Measurements from ENCODE around the gene FZD10. TPM values are rescaled to one million over a fixed set of nuclear protein-coding genes. Genes with fewer than 3 reads are reported as not detected.

FZD10 gene
- total RNA-seq, 3 donors from 2014 or later (not counting 1 experiment from before 2014, with no cell fraction given) = not detected

DNA sequence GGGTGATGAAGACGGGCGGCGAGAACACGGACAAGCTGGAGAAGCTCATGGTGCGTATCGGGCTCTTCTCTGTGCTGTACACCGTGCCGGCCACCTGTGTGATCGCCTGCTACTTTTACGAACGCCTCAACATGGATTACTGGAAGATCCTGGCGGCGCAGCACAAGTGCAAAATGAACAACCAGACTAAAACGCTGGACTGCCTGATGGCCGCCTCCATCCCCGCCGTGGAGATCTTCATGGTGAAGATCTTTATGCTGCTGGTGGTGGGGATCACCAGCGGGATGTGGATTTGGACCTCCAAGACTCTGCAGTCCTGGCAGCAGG lies 1.9 kb downstream of the FZD10 start:
- 15% methylated on average over 18 of the region's 18 CpGs for WGBS (ENCODE audit: insufficient coverage)
- H3K27me3 Mint-ChIP-seq (ENCODE audit: low read depth in 2 of 2) = peaks cover 35 to 52% of the 10 kb centered on the region in 2 donors
- Histone ChIP-seq H3K9me3 (ENCODE audit: control insufficient read depth, insufficient read depth, low read length) (no peaks in the 10 kb centered on the region), H3K27ac (ENCODE audit: low read length) (no peak overlapping the region), H3K4me1 (ENCODE audit: control insufficient read depth, insufficient read depth, low read length) (peaks cover 4% of the 10 kb centered on the region), H3K4me3 (ENCODE audit: low read length) (no peak overlapping the region), H3K36me3 (ENCODE audit: control insufficient read depth, insufficient read depth, low read length) (no peaks in the 10 kb centered on the region), H3K27me3 (ENCODE audit: control insufficient read depth, insufficient read depth, low read length) (peaks cover 17% of the 10 kb centered on the region)
- ATAC-seq = no peak
- H3K4me3 Mint-ChIP-seq = no peak overlapping the region
- no peaks in the 10 kb centered on the region for H3K9me3 Mint-ChIP-seq
- H3K27ac Mint-ChIP-seq = no peak overlapping the region
- intact Hi-C loops (cut with micrococcal nuclease) = no loop called here
- DNase-seq = no peak
- TF ChIP-seq, protein P1, sequence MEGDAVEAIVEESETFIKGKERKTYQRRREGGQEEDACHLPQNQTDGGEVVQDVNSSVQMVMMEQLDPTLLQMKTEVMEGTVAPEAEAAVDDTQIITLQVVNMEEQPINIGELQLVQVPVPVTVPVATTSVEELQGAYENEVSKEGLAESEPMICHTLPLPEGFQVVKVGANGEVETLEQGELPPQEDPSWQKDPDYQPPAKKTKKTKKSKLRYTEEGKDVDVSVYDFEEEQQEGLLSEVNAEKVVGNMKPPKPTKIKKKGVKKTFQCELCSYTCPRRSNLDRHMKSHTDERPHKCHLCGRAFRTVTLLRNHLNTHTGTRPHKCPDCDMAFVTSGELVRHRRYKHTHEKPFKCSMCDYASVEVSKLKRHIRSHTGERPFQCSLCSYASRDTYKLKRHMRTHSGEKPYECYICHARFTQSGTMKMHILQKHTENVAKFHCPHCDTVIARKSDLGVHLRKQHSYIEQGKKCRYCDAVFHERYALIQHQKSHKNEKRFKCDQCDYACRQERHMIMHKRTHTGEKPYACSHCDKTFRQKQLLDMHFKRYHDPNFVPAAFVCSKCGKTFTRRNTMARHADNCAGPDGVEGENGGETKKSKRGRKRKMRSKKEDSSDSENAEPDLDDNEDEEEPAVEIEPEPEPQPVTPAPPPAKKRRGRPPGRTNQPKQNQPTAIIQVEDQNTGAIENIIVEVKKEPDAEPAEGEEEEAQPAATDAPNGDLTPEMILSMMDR (IDR thresholded peaks at IDR 0.05) = no peak
- H3K36me3 Mint-ChIP-seq = no peaks in the 10 kb centered on the region
- H3K4me1 Mint-ChIP-seq = no peaks in the 10 kb centered on the region

DNA sequence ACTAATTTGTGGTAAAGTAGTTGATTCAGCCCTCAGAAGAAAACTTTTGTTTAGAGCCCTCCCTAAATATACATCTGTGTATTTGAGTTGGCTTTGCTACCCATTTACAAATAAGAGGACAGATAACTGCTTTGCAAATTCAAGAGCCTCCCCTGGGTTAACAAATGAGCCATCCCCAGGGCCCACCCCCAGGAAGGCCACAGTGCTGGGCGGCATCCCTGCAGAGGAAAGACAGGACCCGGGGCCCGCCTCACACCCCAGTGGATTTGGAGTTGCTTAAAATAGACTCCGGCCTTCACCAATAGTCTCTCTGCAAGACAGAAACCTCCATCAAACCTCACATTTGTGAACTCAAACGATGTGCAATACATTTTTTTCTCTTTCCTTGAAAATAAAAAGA lies 2.7 kb downstream of the FZD10 start:
- H3K4me3 Mint-ChIP-seq = no peak overlapping the region
- no peak overlapping the region for H3K27ac ChIP-seq (ENCODE audit: low read length)
- no peak for ATAC-seq
- WGBS (ENCODE audit: insufficient coverage) = 28% methylated on average over 4 of the region's 5 CpGs
- H3K27me3 Mint-ChIP-seq (ENCODE audit: low read depth in 2 of 2) = peaks cover 36 to 52% of the 10 kb centered on the region in 2 donors
- TF ChIP-seq, protein P1 (IDR thresholded peaks at IDR 0.05) = no peak
- no peak for DNase-seq
- H3K4me1 Mint-ChIP-seq = no peaks in the 10 kb centered on the region
- no peak overlapping the region for H3K27ac Mint-ChIP-seq
- H3K4me1 ChIP-seq (ENCODE audit: control insufficient read depth, insufficient read depth, low read length) = peaks cover 4% of the 10 kb centered on the region
- intact Hi-C loops (cut with micrococcal nuclease) = no loop called here
- no peaks in the 10 kb centered on the region for H3K9me3 Mint-ChIP-seq
- H3K4me3 ChIP-seq (ENCODE audit: low read length) = no peak overlapping the region
- no peaks in the 10 kb centered on the region for H3K36me3 ChIP-seq (ENCODE audit: control insufficient read depth, insufficient read depth, low read length)
- peaks cover 17% of the 10 kb centered on the region for H3K27me3 ChIP-seq (ENCODE audit: control insufficient read depth, insufficient read depth, low read length)
- H3K36me3 Mint-ChIP-seq = no peaks in the 10 kb centered on the region
- no peaks in the 10 kb centered on the region for H3K9me3 ChIP-seq (ENCODE audit: control insufficient read depth, insufficient read depth, low read length)

DNA sequence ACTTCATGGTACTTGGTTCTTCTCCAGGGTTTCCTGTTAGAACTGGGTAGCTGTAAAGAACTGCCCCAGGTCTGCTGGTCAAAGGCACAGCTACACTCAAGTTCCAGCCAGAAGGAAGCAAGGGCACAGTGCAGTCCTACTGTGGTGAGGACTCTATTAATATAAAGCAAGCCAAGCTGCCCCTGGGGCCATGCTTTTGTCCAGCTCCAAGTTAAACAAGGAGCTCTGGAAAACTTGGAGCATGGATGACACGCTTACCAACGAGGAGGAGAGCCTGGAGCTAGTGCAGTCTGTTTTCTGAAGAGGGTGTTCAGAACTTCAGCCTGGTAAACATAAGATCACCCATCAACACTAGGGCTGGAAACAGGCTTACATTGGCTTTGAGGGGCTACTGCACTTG lies 4.0 kb downstream of the FZD10 start:
- H3K27ac Mint-ChIP-seq = no peak overlapping the region
- no peak for ATAC-seq
- peaks cover 9% of the 10 kb centered on the region for H3K27me3 ChIP-seq (ENCODE audit: control insufficient read depth, insufficient read depth, low read length)
- no peak for DNase-seq
- H3K9me3 Mint-ChIP-seq = no peaks in the 10 kb centered on the region
- H3K27me3 Mint-ChIP-seq (ENCODE audit: low read depth in 2 of 2) = peaks cover 36 to 52% of the 10 kb centered on the region in 2 donors
- H3K4me1 ChIP-seq (ENCODE audit: control insufficient read depth, insufficient read depth, low read length) = peaks cover 4% of the 10 kb centered on the region
- intact Hi-C loops (cut with micrococcal nuclease) = no loop called here
- H3K36me3 Mint-ChIP-seq = no peaks in the 10 kb centered on the region
- H3K36me3 ChIP-seq (ENCODE audit: control insufficient read depth, insufficient read depth, low read length) = no peaks in the 10 kb centered on the region
- TF ChIP-seq, protein P1 (IDR thresholded peaks at IDR 0.05) = no peak
- H3K4me3 Mint-ChIP-seq = no peak overlapping the region
- H3K27ac ChIP-seq (ENCODE audit: low read length) = no peak overlapping the region
- no peaks in the 10 kb centered on the region for H3K9me3 ChIP-seq (ENCODE audit: control insufficient read depth, insufficient read depth, low read length)
- H3K4me3 ChIP-seq (ENCODE audit: low read length) = no peak overlapping the region
- WGBS (ENCODE audit: insufficient coverage) = 88% methylated on average over 2 of the region's 2 CpGs
- no peaks in the 10 kb centered on the region for H3K4me1 Mint-ChIP-seq

DNA sequence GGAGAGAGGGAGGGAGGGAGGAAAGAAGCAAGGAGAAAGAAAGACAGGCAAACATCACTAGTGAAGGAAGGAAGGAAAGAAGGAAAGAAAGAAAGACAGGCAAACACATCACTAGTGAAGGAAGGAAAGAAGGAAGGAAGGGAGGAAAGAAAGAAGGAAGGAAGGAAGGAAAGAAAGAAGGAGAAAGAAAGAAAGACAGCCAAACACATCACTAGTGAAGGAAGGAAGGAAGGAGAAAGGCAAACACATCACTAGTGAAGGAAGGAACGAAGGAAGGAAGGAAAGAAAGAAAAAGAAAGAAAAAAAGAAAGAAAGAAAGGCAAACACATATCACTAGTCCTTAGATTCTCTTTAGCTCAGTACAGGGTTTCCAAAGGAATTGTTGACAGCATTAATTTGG lies 5.3 kb downstream of the FZD10 start:
- Mint-ChIP-seq H3K9me3 (no peaks in the 10 kb centered on the region), H3K4me3 (no peak overlapping the region), H3K36me3 (no peaks in the 10 kb centered on the region), H3K4me1 (no peaks in the 10 kb centered on the region), H3K27me3 (ENCODE audit: low read depth in 2 of 2) (peaks cover 36 to 52% of the 10 kb centered on the region in 2 donors), H3K27ac (no peak overlapping the region)
- no peak overlapping the region for H3K27ac ChIP-seq (ENCODE audit: low read length)
- whole genome bisulfite sequencing (ENCODE audit: insufficient coverage) = no CpG with 5 or more reads among the region's 1 CpG
- no peaks in the 10 kb centered on the region for H3K4me1 ChIP-seq (ENCODE audit: control insufficient read depth, insufficient read depth, low read length)
- ATAC-seq (no peak), DNase-seq (no peak)
- peaks cover 3% of the 10 kb centered on the region for H3K27me3 ChIP-seq (ENCODE audit: control insufficient read depth, insufficient read depth, low read length)
- H3K4me3 ChIP-seq (ENCODE audit: low read length) = no peak overlapping the region
- no peaks in the 10 kb centered on the region for H3K36me3 ChIP-seq (ENCODE audit: control insufficient read depth, insufficient read depth, low read length)
- intact Hi-C loops (cut with micrococcal nuclease) = no loop called here
- TF ChIP-seq, protein P1 (IDR thresholded peaks at IDR 0.05) = no peak
- H3K9me3 ChIP-seq (ENCODE audit: control insufficient read depth, insufficient read depth, low read length) = no peaks in the 10 kb centered on the region
